ENCODE measurements around the gene TBC1D8B. TPM values are rescaled to one million over a fixed set of nuclear protein-coding genes. Genes with fewer than 3 reads are reported as not detected.

Gene TBC1D8B
- total and polyA plus RNA-seq, 2 of the 4 experiments (the other 2 are of a cell fraction) = 8.3 to 10.4 TPM

DNA sequence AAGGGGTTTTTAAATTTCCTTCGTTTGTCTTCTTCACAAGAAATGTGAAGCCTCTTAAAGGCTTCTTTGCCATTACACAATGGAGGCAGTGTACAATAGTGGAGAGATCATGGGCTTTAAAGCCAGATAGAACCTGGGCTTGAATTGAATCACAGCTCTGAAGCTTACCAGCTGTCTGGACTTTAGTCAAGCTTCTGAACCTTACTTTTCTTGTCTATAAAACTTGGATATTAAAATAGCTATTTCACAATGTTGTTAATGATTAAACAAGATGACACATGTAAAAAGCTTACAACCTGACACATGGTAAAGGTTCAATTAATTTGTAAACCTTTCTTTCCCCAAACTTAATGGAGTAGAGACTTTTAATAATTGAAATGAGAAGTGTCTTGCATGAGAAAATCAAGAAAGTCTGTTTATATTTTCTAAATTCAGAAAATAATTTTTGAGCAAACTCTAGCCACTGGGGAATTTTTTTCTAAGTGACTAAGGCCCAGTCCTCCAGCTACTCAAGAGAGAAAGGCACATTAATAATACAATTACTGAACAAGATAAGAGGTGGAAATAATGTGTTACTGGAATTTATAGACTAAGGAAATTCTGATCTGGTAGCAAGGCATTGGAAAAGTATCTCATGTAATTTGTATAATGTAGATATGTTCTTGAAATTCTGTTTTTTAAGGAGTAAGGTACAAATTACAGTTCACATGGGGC, 21.7 kb upstream of the TBC1D8B start:
- Histone ChIP-seq H4K91ac (ENCODE audit: insufficient read depth, low read depth, low read length) (no peak overlapping the region), H4K5ac (ENCODE audit: low read depth, low read length) (no peak overlapping the region), H2BK15ac (ENCODE audit: low read depth, low read length) (no peak overlapping the region), H3K23ac (ENCODE audit: low read depth, low read length) (no peak overlapping the region), H4K8ac (ENCODE audit: low read depth in 2 of 2, low read length in 2 of 2) (no peak overlapping the region), H2BK5ac (ENCODE audit: low read depth, low read length, poor library complexity, severe bottlenecking) (no peak overlapping the region), H2AFZ (replicated peaks; ENCODE audit: low read length, poor library complexity) (no peak overlapping the region), H3K9me3 (ENCODE audit: control insufficient read depth, insufficient read depth, low read length) (no peaks in the 10 kb centered on the region), H3K4me2 (ENCODE audit: low read depth, low read length) (no peak overlapping the region), H4K20me1 (ENCODE audit: insufficient read depth, low read length) (no peaks in the 10 kb centered on the region), H3K56ac (ENCODE audit: extremely low read depth, insufficient read depth, low read length) (no peak overlapping the region), H3K4me1 (ENCODE audit: control insufficient read depth, insufficient read depth, low read length) (no peaks in the 10 kb centered on the region), H3K27ac (ENCODE audit: insufficient read depth, low read length) (no peak overlapping the region), H3K9me1 (ENCODE audit: insufficient read depth, low read length) (no peaks in the 10 kb centered on the region), H2AK5ac (ENCODE audit: low read depth, low read length) (no peak overlapping the region), H2BK120ac (ENCODE audit: low read depth, low read length) (no peak overlapping the region), H3K27me3 (ENCODE audit: control insufficient read depth, insufficient read depth, low read length) (peaks cover 6% of the 10 kb centered on the region), H3K4ac (ENCODE audit: low read depth, low read length) (no peak overlapping the region), H3K9ac (ENCODE audit: low read depth, low read length) (no peak overlapping the region), H3K79me1 (ENCODE audit: low read depth in 1 of 2, low read length in 2 of 2) (no peaks in the 10 kb centered on the region), H3K4me3 (ENCODE audit: insufficient read depth, low read depth, low read length) (no peak overlapping the region), H2AK9ac (replicated peaks; ENCODE audit: low read depth, low read length, poor library complexity) (no peak overlapping the region), H3K18ac (ENCODE audit: low read depth, low read length) (no peak overlapping the region), H3K36me3 (ENCODE audit: control insufficient read depth, insufficient read depth, low read length) (no peaks in the 10 kb centered on the region), H2BK20ac (ENCODE audit: low read depth, low read length) (no peak overlapping the region), H3K14ac (replicated peaks; ENCODE audit: low read depth, low read length) (no peak overlapping the region)
- in situ Hi-C loops (cut with MboI; ENCODE audit: low sequenced_read_pairs) = loop anchor here (25.0 kb wide), 1 partner anchor 294 kb away; no protein-coding TSS in a partner anchor
- dilution Hi-C loops (cut with HindIII; ENCODE audit: low sequenced_read_pairs, unreplicated experiment) = no loop called here
- CTCF ChIA-PET = no interaction called here
- no peak for DNase-seq
- intact Hi-C loops (cut with micrococcal nuclease) = no loop called here
- no peak for ATAC-seq (ENCODE audit: low read depth)
- no peak for TF ChIP-seq BHLHE40 (IDR thresholded peaks at IDR 0.05; ENCODE audit: low read depth, low read length)
- TF ChIP-seq MXI1 (IDR thresholded peaks at IDR 0.05; ENCODE audit: borderline replicate concordance, low read depth, low read length) = no peak
- no CpG with 5 or more reads among the region's 1 CpG for WGBS, 2 experiments (ENCODE audit: extremely low coverage in 2 of 2, insufficient read length in 1 of 2)
- no TSS peak for BruUV-seq (replicated peaks)
- POLR2A ChIA-PET (ENCODE audit: unreplicated experiment) = no interaction called here
